IMR-90 (cell line): ENCODE data around the gene ZNF786. TPM values are rescaled to one million over a fixed set of nuclear protein-coding genes. Genes with fewer than 3 reads are reported as not detected.

Experiments
- ATAC-seq: fragments of 200-7000 bp; cut with Tn5 transposase; 2 replicates; pipeline ENCODE4 v1.9.1; 2020; ENCODE audit warnings: low read depth, mild to moderate bottlenecking, moderate library complexity
- BruUV-seq: library from RNA; stranded (reverse); fragments of 400-500 nt; replicated peaks from 2 replicates; lab custom pipeline; 2021; lab: Mats Ljungman, UMichigan
- CTCF ChIA-PET: fragments of 300-600 bp; formaldehyde crosslinking; extraction: SDS; loops from one replicate; lab custom pipeline; 2021; ENCODE audit warnings: antibody characterized with exemption; lab: Yijun Ruan, JAX
- POLR2A ChIA-PET: fragments of 300-600 bp; sonication (Branson Sonifier 250); formaldehyde crosslinking; loops from one replicate; lab custom pipeline; 2022; ENCODE audit warnings: antibody characterized with exemption; ENCODE audit not compliant: unreplicated experiment; lab: Charles Lee
- DNase-seq: peaks from one replicate; pipeline ENCODE4 v3.0.0; 2013
- H2AFZ ChIP-seq: replicated peaks from 2 replicates; pipeline ENCODE3; 2013; ENCODE audit warnings: low read length, mild to moderate bottlenecking; ENCODE audit not compliant: poor library complexity
- H2AK5ac ChIP-seq: 2 replicates; pipeline ENCODE4 v1.6.1; 2013; ENCODE audit warnings: low read depth, low read length, inconsistent platforms
- H2AK9ac ChIP-seq: replicated peaks from 2 replicates; pipeline ENCODE3; 2013; ENCODE audit warnings: mild to moderate bottlenecking, low read depth, low read length, moderate library complexity; ENCODE audit not compliant: poor library complexity
- H2BK120ac ChIP-seq: 2 replicates; pipeline ENCODE4 v1.6.1; 2013; ENCODE audit warnings: low read depth, low read length, inconsistent platforms
- H2BK15ac ChIP-seq: 3 replicates; pipeline ENCODE4 v1.6.1; 2013; ENCODE audit warnings: low read depth, low read length, inconsistent platforms
- H2BK20ac ChIP-seq: 2 replicates; pipeline ENCODE4 v1.6.1; 2013; ENCODE audit warnings: low read depth, mild to moderate bottlenecking, inconsistent platforms, low read length, moderate library complexity
- H2BK5ac ChIP-seq: 2 replicates; pipeline ENCODE4 v1.6.1; 2013; ENCODE audit warnings: mild to moderate bottlenecking, low read depth, low read length, inconsistent platforms; ENCODE audit not compliant: poor library complexity, severe bottlenecking
- H3K14ac ChIP-seq: replicated peaks from 2 replicates; pipeline ENCODE4 v1.6.1; 2013; ENCODE audit warnings: low read depth, low read length, inconsistent platforms
- H3K18ac ChIP-seq: 2 replicates; pipeline ENCODE4 v1.6.1; 2013; ENCODE audit warnings: low read depth, low read length, control low read depth
- H3K23ac ChIP-seq: 2 replicates; pipeline ENCODE4 v1.6.1; 2013; ENCODE audit warnings: low read depth, low read length, inconsistent platforms
- H3K27ac ChIP-seq: 2 replicates; pipeline ENCODE4 v1.5.1; 2013; ENCODE audit warnings: mild to moderate bottlenecking, control low read depth, low read length; ENCODE audit not compliant: insufficient read depth
- H3K27me3 ChIP-seq: 2 replicates; pipeline ENCODE4 v1.6.1; 2013; ENCODE audit warnings: low read length; ENCODE audit not compliant: control insufficient read depth, insufficient read depth
- H3K36me3 ChIP-seq: 2 replicates; pipeline ENCODE4 v1.6.1; 2013; ENCODE audit warnings: low read length, mixed read lengths; ENCODE audit not compliant: control insufficient read depth, insufficient read depth
- H3K4ac ChIP-seq: 2 replicates; pipeline ENCODE4 v1.6.1; 2013; ENCODE audit warnings: low read depth, low read length, inconsistent platforms
- H3K4me1 ChIP-seq: 2 replicates; pipeline ENCODE4 v1.6.1; 2013; ENCODE audit warnings: low read length, mixed read lengths; ENCODE audit not compliant: control insufficient read depth, insufficient read depth
- H3K4me2 ChIP-seq: 2 replicates; pipeline ENCODE4 v1.6.1; 2013; ENCODE audit warnings: low read depth, mild to moderate bottlenecking, control low read depth, low read length, moderate library complexity
- H3K4me3 ChIP-seq: 2 replicates; pipeline ENCODE4 v1.5.1; 2013; ENCODE audit warnings: low read depth, mild to moderate bottlenecking, control low read depth, low read length, moderate library complexity; ENCODE audit not compliant: insufficient read depth
- H3K56ac ChIP-seq: 2 replicates; pipeline ENCODE4 v1.6.1; 2013; ENCODE audit warnings: low read length, inconsistent platforms; ENCODE audit not compliant: insufficient read depth; ENCODE audit errors: extremely low read depth
- H3K79me1 ChIP-seq, 2 experiments: 2 replicates each; pipeline ENCODE4 v1.6.1; 2013; ENCODE audit warnings: low read length in 2 of 2, inconsistent platforms in 1 of 2, low read depth in 1 of 2
- H3K9ac ChIP-seq: 2 replicates; pipeline ENCODE4 v1.6.1; 2013; ENCODE audit warnings: low read depth, low read length, control low read depth
- H3K9me1 ChIP-seq: 2 replicates; pipeline ENCODE4 v1.6.1; 2013; ENCODE audit warnings: low read length, inconsistent platforms; ENCODE audit not compliant: insufficient read depth
- H3K9me3 ChIP-seq: 2 replicates; pipeline ENCODE4 v1.6.1; 2013; ENCODE audit warnings: low read length; ENCODE audit not compliant: control insufficient read depth, insufficient read depth
- H4K20me1 ChIP-seq: 2 replicates; pipeline ENCODE4 v1.6.1; 2013; ENCODE audit warnings: low read length, inconsistent platforms; ENCODE audit not compliant: insufficient read depth
- H4K5ac ChIP-seq: 2 replicates; pipeline ENCODE4 v1.6.1; 2013; ENCODE audit warnings: mild to moderate bottlenecking, low read depth, low read length, control low read depth
- H4K8ac ChIP-seq, 2 experiments: 2 replicates each; pipeline ENCODE4 v1.6.1; 2013; ENCODE audit warnings: low read depth in 2 of 2, low read length in 2 of 2, control low read depth in 1 of 2, inconsistent platforms in 1 of 2
- H4K91ac ChIP-seq: 2 replicates; pipeline ENCODE4 v1.6.1; 2013; ENCODE audit warnings: low read depth, low read length, inconsistent platforms; ENCODE audit not compliant: insufficient read depth
- BHLHE40 ChIP-seq: fragments of 150-350 bp; IDR thresholded peaks from 2 replicates; pipeline ENCODE4 v1.6.1; 2016; ENCODE audit warnings: mild to moderate bottlenecking, low read depth, low read length
- CEBPB ChIP-seq: IDR thresholded peaks from 2 replicates; pipeline ENCODE4 v1.6.1; 2012; ENCODE audit warnings: low read depth, low read length, improper control_type of control experiment
- CHD1 ChIP-seq: IDR thresholded peaks from 2 replicates; pipeline ENCODE4 v1.6.1; 2012; ENCODE audit warnings: low read depth, low read length, improper control_type of control experiment
- ELK1 ChIP-seq: fragments of 150-350 bp; IDR thresholded peaks from 2 replicates; pipeline ENCODE4 v1.6.1; 2016; ENCODE audit warnings: low read depth, mild to moderate bottlenecking, low read length, moderate library complexity, borderline replicate concordance
- MAZ ChIP-seq: IDR thresholded peaks from 2 replicates; pipeline ENCODE4 v1.6.1; 2012; ENCODE audit warnings: low read depth, mild to moderate bottlenecking, low read length, improper control_type of control experiment, moderate library complexity, borderline replicate concordance
- RAD21 ChIP-seq: IDR thresholded peaks from 2 replicates; pipeline ENCODE4 v1.6.1; 2012; ENCODE audit warnings: low read length, improper control_type of control experiment
- USF2 ChIP-seq: fragments of 150-350 bp; IDR thresholded peaks from 2 replicates; pipeline ENCODE4 v1.6.1; 2017; ENCODE audit warnings: mild to moderate bottlenecking, antibody characterized with exemption, low read length, low read depth
- WGBS, 2 experiments: methylation state at CpG; one replicate each; pipeline versions ENCODE4 v1.1.5 to v1.1.7; 2013; ENCODE audit warnings: missing lambda C conversion rate in 2 of 2; ENCODE audit not compliant: insufficient read length in 1 of 2; ENCODE audit errors: extremely low coverage in 2 of 2; 5-methylcytosine and 5-hydroxymethylcytosine counted together
- dilution Hi-C: fragments of 300-500 bp; cut with HindIII; formaldehyde crosslinking; loops from one replicate; pipeline ENCODE4 v1.14.3; 2018; ENCODE audit warnings: low sequenced_read_pairs; ENCODE audit not compliant: unreplicated experiment
- in situ Hi-C: fragments of 300-500 bp; cut with MboI; formaldehyde crosslinking; loops from 3 replicates; pipeline ENCODE4 v1.14.3; 2019; ENCODE audit warnings: low sequenced_read_pairs, inconsistent platforms, mixed read lengths
- intact Hi-C: fragments of 100-400 bp; cut with micrococcal nuclease; formaldehyde crosslinking; loops from 2 replicates; pipeline ENCODE4 v1.10.0; 2022
- polyA plus RNA-seq, 3 experiments: library from polyadenylated mRNA; depleted of rRNA; stranded (reverse); fragments of >200 nt; gene quantifications; 2 replicates each; pipeline ENCODE4 v1.2.3, GENCODE V29; 2012; ENCODE audit warnings: low replicate concordance in 1 of 3
- total RNA-seq: library from RNA; depleted of rRNA; stranded (reverse); fragments of >200 nt; gene quantifications from 2 replicates; pipeline ENCODE4 v1.2.3, GENCODE V29; 2012

Gene ZNF786
- total and polyA plus RNA-seq, 2 of the 4 experiments (the other 2 are of a cell fraction), result 2.8 to 7.3 TPM

GRCh38 chr7:149081914-149082313, 8.6 kb downstream of the ZNF786 start:
- Histone ChIP-seq H3K4me3 (no peak overlapping the region), H3K79me1 (peaks cover 7 to 14% of the 10 kb centered on the region in 2 experiments; a peak in 3 of 4 replicates), H2BK120ac (no peak overlapping the region), H2BK20ac (no peak overlapping the region), H3K4me1 (no peaks in the 10 kb centered on the region), H3K56ac (no peak overlapping the region), H3K14ac (no peak overlapping the region), H3K9ac (no peak overlapping the region), H3K4me2 (no peak overlapping the region), H3K18ac (no peak overlapping the region), H3K9me1 (0 out of 2 replicates have a peak, but pooled peaks cover 3% of the 10 kb centered on the region), H3K4ac (no peak overlapping the region), H2AK9ac (no peak overlapping the region), H4K5ac (no peak overlapping the region), H2BK5ac (no peak overlapping the region), H2AK5ac (no peak overlapping the region), H3K27me3 (no peaks in the 10 kb centered on the region), H4K8ac (no peak overlapping the region), H4K91ac (no peak overlapping the region), H2AFZ (no peak overlapping the region), H3K36me3 (0 out of 2 replicates have a peak, but pooled peaks cover 1% of the 10 kb centered on the region), H3K23ac (no peak overlapping the region), H2BK15ac (no peak overlapping the region), H3K9me3 (no peaks in the 10 kb centered on the region), H3K27ac (no peak overlapping the region), H4K20me1 (no peaks in the 10 kb centered on the region)
- no peak for TF ChIP-seq ELK1
- TF ChIP-seq RAD21, result no peak
- TF ChIP-seq MAZ, result no peak
- TF ChIP-seq CHD1, result no peak
- TF ChIP-seq USF2, result no peak
- TF ChIP-seq BHLHE40, result no peak
- no peak for TF ChIP-seq CEBPB
- in situ Hi-C loops, result no loop called here
- dilution Hi-C loops, result no loop called here
- WGBS, 2 experiments, result no CpG with 5 or more reads among the region's 6 CpGs
- DNase-seq (no peak), ATAC-seq (no peak)
- BruUV-seq, result no TSS peak
- ChIA-PET POLR2A (no interaction called here), CTCF (no interaction called here)
- intact Hi-C loops, result no loop called here
